K562 (cell line): ENCODE data around the gene SPDYE3. TPM values are rescaled to one million over a fixed set of nuclear protein-coding genes. Genes with fewer than 3 reads are reported as not detected.
"Not testable (repeated sequence)": the region's sequence is repeated elsewhere in the genome, so short reads cannot be mapped to it uniquely, and the experiment has no call there.

ENCODE experiments used
- ASH1L ChIP-seq: fragments of 450-650 bp; IDR thresholded peaks from 2 replicates; pipeline ENCODE4 v1.6.1; 2018; ENCODE audit warnings: borderline replicate concordance, mild to moderate bottlenecking, low read depth; ENCODE audit not compliant: partially characterized antibody
- CHCHD3 ChIP-seq: fragments of 250-450 bp; sonication (Bioruptor Pico); IDR thresholded peaks from 2 replicates; pipeline ENCODE4 v2.1.2; 2022; ENCODE audit warnings: mild to moderate bottlenecking
- CREM ChIP-seq: IDR thresholded peaks from 2 replicates; pipeline ENCODE4 v1.6.1; 2014; ENCODE audit warnings: antibody characterized with exemption, low read depth
- CSDE1 ChIP-seq, 2 experiments: fragments of 450-650 bp; IDR thresholded peaks; 2 replicates each; pipeline ENCODE4 v1.6.1; 2016; ENCODE audit warnings: mild to moderate bottlenecking in 1 of 2
- ETS1 ChIP-seq: conservative IDR thresholded peaks from 2 replicates; pipeline ENCODE4 v1.6.1; 2011; ENCODE audit warnings: low read depth, mild to moderate bottlenecking, low read length; ENCODE audit not compliant: control insufficient read depth
- HDAC1 ChIP-seq, 2 experiments: fragments of 450-650 bp; IDR thresholded peaks; 2 replicates each; pipeline ENCODE4 v1.6.1; 2016 to 2017; ENCODE audit warnings: inconsistent platforms in 1 of 2, mild to moderate bottlenecking in 1 of 2, moderate library complexity in 1 of 2
- NCOA1 ChIP-seq: fragments of 450-650 bp; IDR thresholded peaks from 2 replicates; pipeline ENCODE4 v1.6.1; 2016; ENCODE audit warnings: low read depth
- NONO ChIP-seq, 2 experiments: fragments of 200-400 bp in 1 of 2; fragments of 450-650 bp in 1 of 2; formaldehyde crosslinking in 1 of 2; IDR thresholded peaks; 2 replicates each; pipeline ENCODE4 v1.6.1; 2017; ENCODE audit warnings: low read depth in 2 of 2, mild to moderate bottlenecking in 2 of 2, moderate library complexity in 2 of 2, low read length in 1 of 2
- NRF1 ChIP-seq, 2 experiments: fragments of 450-650 bp; IDR thresholded peaks in 1 of 2; conservative IDR thresholded peaks in 1 of 2; 2 replicates each; pipeline ENCODE4 v1.6.1; 2014; ENCODE audit warnings: mild to moderate bottlenecking in 2 of 2
- POLR2A ChIP-seq: fragments of 450-650 bp; conservative IDR thresholded peaks from 2 replicates; pipeline ENCODE4 v1.6.1; 2016
- POLR2B ChIP-seq: fragments of 450-650 bp; IDR thresholded peaks from 2 replicates; pipeline ENCODE4 v1.6.1; 2018; ENCODE audit warnings: low read depth; ENCODE audit not compliant: partially characterized antibody
- RAD51 ChIP-seq: fragments of 450-650 bp; IDR thresholded peaks from 2 replicates; pipeline ENCODE4 v1.7.1; 2016; ENCODE audit warnings: low read depth, mild to moderate bottlenecking, borderline replicate concordance
- TOE1 ChIP-seq, 2 experiments: fragments of 450-650 bp in 1 of 2; sonication (generic) in 1 of 2; formaldehyde crosslinking in 1 of 2; IDR thresholded peaks; 2 replicates each; pipeline versions ENCODE4 v1.7.1 to v1.8.0; 2016 to 2022; ENCODE audit warnings: borderline replicate concordance in 2 of 2, mild to moderate bottlenecking in 2 of 2, antibody characterized with exemption in 1 of 2, inconsistent platforms in 1 of 2, low read depth in 1 of 2, missing genetic modification reagents in 1 of 2, moderate library complexity in 1 of 2
- ZBTB12 ChIP-seq: fragments of 250-450 bp; sonication (Bioruptor Pico); IDR thresholded peaks from 2 replicates; pipeline ENCODE4 v1.4.0; 2020
- ZBTB9 ChIP-seq: fragments of 450-650 bp; formaldehyde crosslinking; IDR thresholded peaks from 2 replicates; pipeline ENCODE4 v1.4.0; 2020; ENCODE audit warnings: mild to moderate bottlenecking, moderate library complexity
- ZMIZ1 ChIP-seq, 2 experiments: fragments of 150-350 bp in 1 of 2; IDR thresholded peaks; 2 replicates each; pipeline ENCODE4 v1.6.1; 2012 to 2016; ENCODE audit warnings: low read depth in 2 of 2, low read length in 2 of 2, mild to moderate bottlenecking in 1 of 2, moderate library complexity in 1 of 2
- polyA plus RNA-seq, 8 experiments: library from polyadenylated mRNA; depleted of rRNA in 4 of 8; stranded (reverse) in 5 of 8; unstranded in 3 of 8; fragments of >200 nt; fragmentation: Nextera tagmentation in 2 of 8; fragmentation: Illumina TruSeq in 1 of 8; extraction: Ambion mirVana in 2 of 8; extraction: Trizol in 1 of 8; gene quantifications; 2 replicates each; pipeline versions ENCODE4 v1.2.1 to v1.2.3, GENCODE V29; 2011 to 2014; ENCODE audit warnings: inconsistent platforms in 1 of 8, missing spikeins in 1 of 8
- total RNA-seq, 7 experiments: library from RNA; depleted of rRNA in 6 of 7; stranded (reverse); fragments of >200 nt in 6 of 7; fragmentation: Illumina TruSeq in 2 of 7; extraction: Trizol in 2 of 7; gene quantifications; 2 replicates each; pipeline versions ENCODE4 v1.2.1 to v1.2.3, GENCODE V29; 2011 to 2021; ENCODE audit warnings: low replicate concordance in 1 of 7

The SPDYE3 gene
- total and polyA plus RNA-seq, 9 of the 15 experiments (the other 6 are each of a cell fraction or from before 2014, with no cell fraction given) = 0.04 to 3.3 (median 1.2) TPM; not detected in 6

- TF ChIP-seq ZBTB12 = peak; percentile 66
- TF ChIP-seq TOE1 (IDR thresholded peaks at IDR 0.05; ENCODE audit: borderline replicate concordance) = peak; percentile 67; the same call in 1 of the 2 replicates
- TF ChIP-seq TOE1 (CRISPR knock-in tag; IDR thresholded peaks at IDR 0.05; ENCODE audit: borderline replicate concordance, low read depth) = not testable (repeated sequence)
- TF ChIP-seq HDAC1 (IDR thresholded peaks at IDR 0.05) = peak in 1 of 2 experiments; percentile 96; a peak in 2 of 4 replicates
- peak; percentile 91 for TF ChIP-seq CREM
- 0 out of 4 replicates have a peak, but pooled peaks of 1 of the 2 experiments have one; percentile 39 for TF ChIP-seq ZMIZ1 (IDR thresholded peaks at IDR 0.05; ENCODE audit: low read depth in 2 of 2, low read length in 2 of 2)
- TF ChIP-seq ASH1L = peak; percentile 67
- peak; percentile 98 for TF ChIP-seq NRF1 (conservative IDR thresholded peaks at IDR 0.05 in 1 of 2, IDR thresholded peaks at IDR 0.05 in 1 of 2)
- TF ChIP-seq POLR2B = peak; percentile 99
- 0 out of 4 replicates have a peak, but pooled peaks have one; percentile 25 to 77 for TF ChIP-seq NONO (IDR thresholded peaks at IDR 0.05; ENCODE audit: low read depth in 2 of 2, low read length in 1 of 2)
- TF ChIP-seq ETS1 = peak; percentile 68; the same call in 1 of the 2 replicates
- TF ChIP-seq CSDE1 (IDR thresholded peaks at IDR 0.05) = peak in 1 of 2 experiments; percentile 44; a peak in 1 of 4 replicates
- peak; percentile 93 for TF ChIP-seq ZBTB9 (CRISPR knock-in tag)
- TF ChIP-seq CHCHD3 (CRISPR knock-in tag) = peak; percentile 83; the same call in 1 of the 2 replicates
- peak; percentile 100 for TF ChIP-seq POLR2A
- peak; percentile 7; the same call in 1 of the 2 replicates for TF ChIP-seq RAD51
- 0 out of 2 replicates have a peak, but pooled peaks have one; percentile 47 for TF ChIP-seq NCOA1
These were observed 28.3 kb downstream of the SPDYE3 start (continued) for GRCh38 chr7:100335566-100336466.
